HG03460 (cell line): ENCODE data around the gene DAB2IP.

Experiments used
- ATAC-seq: cut with Tn5 transposase; IDR thresholded peaks from one replicate; pipeline ENCODE4 v1.9.1; 2021; ENCODE audit not compliant: unreplicated experiment

The DAB2IP gene

DNA sequence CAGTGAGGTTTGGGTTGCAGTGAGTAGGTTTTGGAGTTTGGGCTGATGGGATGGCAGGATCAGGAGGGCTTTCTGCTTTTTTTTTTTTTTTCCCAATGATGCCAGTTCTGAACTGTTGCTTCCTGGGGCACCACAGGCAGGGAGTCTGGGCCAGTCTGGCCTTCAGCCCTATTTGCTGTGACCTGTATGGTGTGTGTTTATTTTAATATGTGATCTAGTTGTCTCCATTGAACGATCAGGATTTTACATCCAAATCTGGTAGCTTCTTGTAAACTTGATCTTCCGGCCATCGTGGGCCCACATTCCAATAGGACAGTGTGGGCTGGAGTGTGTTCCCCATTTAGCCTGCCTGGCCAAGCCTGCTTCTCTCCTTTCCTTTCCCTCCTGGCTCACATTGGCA lies 25.8 kb upstream of the DAB2IP start:
- no peak for ATAC-seq

DNA sequence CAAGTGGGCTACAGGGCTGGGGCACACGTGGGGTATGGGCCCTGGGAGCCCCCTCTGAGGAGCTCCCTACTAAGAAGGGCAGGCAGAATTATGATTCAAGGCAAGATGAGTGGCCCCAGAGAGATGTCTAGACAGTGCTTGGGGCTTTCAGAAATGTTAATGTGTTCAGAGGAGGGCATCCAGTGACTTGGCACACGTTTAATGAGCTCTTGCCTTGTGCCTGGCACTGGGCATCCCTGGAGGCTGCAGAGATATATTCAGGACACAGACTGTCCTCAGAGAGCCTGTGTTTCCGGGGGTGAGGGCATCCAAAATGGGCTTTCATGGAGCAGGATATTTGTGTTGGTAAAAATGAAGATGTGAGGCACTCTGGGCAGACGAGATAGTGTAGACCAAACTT lies 25.4 kb upstream of the DAB2IP start:
- no peak for ATAC-seq

DNA sequence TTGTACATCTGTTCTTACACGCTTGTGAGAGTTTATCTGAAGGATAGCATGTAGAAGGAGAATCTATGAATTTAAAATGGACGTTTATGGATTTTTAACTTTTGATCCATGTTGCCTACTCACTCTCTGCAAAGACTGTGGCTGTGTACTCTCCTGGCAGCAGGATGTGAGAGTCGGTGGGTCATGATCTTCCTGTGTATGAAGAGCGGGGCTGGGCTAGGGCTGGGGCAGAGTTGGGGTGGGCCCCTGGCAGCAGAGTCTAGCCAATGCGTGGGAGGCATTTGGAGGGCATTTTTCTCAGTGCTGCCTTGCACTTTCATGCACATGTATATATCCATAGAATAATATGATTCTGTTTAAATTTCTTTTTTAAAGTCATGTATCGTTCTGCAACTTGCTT lies 24.0 kb upstream of the DAB2IP start:
- no peak for ATAC-seq

GRCh38 chr9:121628401-121628800 lies 23.0 kb upstream of the DAB2IP start:
- ATAC-seq, result no peak

DNA sequence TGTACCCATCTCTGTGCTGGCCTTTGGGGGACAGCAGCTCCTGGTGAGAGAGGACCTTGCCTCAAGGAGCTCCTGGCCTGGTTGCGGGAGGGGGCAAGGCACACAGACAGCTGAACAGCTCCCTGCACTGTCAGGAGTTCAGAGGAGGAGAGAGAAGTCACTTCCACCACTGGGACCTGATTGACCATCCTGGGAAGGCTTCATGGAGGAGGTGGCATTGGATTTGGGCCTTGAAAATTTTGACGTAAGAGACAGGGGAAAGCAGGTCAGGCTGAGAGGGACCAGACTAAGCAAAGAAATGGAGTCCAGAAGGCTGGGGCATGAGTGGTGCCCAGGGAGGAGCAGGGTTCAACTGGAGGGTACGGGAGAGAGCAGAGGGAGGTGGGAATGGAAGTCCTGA lies 20.3 kb upstream of the DAB2IP start:
- no peak for ATAC-seq

DNA sequence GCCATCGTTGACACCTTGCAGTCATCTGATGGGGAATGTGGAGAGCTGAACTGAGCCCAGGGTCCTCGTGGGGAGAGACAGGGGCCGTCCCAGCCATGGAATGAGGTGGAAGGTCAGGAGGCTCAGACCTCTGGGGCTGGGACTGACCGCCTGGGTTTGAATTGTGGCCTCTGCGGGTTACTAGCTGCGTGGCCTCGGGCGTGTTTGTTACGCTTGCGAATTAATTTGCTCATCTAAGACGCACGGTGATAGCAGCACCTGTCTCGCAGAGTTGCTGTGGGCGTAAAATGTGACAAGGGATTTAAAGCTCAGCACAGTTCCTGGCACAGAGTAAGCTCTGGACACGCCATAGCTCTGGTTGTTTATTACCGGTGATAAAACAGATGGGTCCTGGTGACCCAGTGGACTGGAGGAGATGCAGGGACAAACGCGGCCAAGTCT lies 19.4 kb upstream of the DAB2IP start:
- ATAC-seq, result no peak

DNA sequence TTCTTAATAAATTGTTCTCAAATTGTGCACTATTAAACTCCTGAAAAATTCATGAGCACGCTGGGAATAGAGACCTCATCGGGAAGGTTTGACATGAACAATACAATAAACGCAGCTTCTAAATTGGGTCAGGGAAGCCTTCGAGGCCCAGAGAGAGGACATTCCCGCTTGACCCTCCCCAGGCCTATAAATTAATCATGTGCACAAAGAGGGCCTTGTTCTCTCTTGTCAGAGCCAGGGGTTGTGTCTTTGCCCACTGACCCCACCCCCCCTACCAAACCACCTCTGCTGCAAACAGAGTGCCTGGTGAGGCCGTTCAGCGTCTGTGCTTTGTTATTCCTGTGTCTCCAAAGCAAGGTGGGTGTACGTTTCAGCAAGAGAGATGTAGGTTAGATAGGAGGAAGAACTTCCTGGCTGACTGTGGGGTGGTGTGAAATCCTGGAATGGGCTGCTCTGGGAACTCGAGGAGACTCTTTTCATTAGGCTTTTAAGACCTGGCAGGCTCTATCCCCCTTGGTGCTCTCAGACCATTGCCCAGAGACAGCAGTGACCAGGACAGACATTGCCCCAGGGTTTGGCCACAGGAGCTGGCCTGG lies 18.2 kb upstream of the DAB2IP start:
- ATAC-seq, result no peak

DNA sequence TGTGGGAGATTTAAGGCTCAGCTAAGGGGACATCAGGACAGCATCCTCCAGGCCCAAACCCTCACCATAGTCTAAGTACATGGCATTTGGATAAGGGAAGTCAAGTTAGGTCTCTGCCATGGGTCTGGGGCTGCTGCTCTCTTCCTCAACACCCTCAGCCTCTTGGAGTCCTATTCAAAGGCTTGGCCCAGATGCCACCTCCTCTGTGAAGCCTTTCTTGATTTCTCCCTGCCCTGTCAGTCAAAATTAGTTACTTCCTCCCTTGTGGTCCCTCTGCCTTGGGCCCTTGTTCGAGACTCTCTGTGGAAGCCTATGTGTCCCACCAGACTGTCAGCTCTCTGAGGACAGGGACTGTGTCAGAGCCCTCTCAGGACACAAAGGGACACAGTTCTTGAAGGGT lies 17.7 kb upstream of the DAB2IP start:
- ATAC-seq, result no peak

GRCh38 chr9:121634329-121635261 lies 16.8 kb upstream of the DAB2IP start:
- ATAC-seq, result no peak

- ATAC-seq, result no peak
Observed at GRCh38 chr9:121635300-121635876, 16.0 kb upstream of the DAB2IP start.

DNA sequence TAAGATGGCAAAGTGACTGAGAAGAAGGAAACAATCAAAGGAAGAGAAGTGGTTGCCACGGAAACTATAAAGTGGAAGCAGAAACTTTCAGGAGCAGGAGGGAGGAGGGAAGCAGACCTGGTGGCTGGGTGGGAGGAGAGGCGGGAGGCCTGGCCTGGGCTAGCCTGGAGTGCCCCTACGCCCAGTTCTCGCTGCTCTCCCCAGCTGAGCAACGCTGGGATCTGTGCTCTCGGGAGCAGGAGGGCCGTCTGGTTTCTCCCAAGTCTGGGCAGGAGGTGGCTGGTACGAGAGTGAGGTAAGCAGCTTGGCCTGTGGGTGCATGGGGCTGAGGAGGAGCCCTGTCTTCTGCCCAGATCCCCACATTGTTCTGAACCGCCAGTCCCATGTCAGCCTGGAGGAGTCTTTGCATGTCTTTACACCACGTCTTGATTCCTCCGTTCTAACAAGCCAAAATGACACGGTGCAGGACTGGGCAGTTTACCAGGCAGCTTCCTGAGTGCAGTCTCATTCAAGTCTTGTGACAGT lies 15.0 kb upstream of the DAB2IP start:
- no peak for ATAC-seq

DNA sequence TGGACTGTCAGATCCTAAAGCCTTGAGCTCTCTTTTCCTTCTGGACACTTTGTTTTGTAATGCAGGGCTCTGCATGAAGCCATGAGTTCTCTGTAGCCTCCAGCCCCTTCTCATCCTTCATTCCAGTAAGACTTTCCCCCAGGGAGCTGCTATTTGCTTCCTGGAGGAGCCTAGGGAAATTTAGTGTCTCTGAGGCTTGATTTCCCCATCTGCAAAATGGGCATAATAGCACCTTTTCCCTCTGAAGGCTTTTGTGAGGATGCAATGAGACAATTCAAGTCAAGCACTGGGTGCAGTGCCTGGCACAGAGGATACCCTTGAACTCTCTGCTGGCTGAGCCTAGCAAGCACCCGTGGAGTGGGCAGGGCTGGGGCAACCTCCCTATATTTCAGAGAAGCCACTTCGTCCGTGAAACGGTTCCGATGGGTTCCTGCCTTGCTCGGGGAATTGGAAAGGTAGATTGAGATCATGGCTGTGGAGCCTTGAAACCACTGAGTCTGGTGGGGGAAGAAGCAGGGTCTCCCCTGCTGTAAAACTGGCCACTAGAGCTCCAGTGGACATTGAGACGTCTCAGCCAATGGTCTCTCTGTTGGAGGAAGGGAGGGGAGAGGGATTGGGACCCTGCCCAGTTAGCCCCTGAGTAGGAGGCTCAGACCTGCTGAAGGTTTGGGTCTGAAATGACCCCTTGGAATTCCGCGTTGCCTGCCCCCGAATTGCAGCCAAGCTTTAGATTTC lies 14.3 kb upstream of the DAB2IP start:
- ATAC-seq, result no peak

DNA sequence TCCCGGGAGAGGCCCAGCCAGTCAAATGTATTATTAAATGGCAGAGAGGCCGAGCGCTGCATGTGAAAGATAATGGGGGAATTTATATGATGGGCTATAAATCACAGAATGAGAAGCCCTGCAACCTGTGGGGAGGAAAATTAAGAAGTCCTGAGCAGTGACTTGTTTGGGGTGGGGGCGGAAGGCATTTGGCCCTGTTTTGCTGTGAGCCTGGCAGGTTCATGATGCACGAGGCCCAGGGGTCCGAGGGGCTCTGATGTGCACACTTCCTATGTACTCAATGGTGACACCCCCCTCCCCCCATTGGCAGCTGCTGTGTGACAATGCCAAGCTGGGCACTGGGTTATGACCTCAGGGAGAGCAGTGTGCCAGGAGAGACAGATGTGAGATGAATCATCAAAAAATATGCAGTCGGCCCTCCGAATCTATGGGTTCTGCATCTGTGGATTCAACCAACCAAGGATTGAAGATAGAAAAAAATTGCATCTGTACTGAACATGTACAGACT lies 13.7 kb upstream of the DAB2IP start:
- ATAC-seq, result no peak

GRCh38 chr9:121638399-121638798 lies 13.0 kb upstream of the DAB2IP start:
- ATAC-seq, result no peak

GRCh38 chr9:121638901-121639592 lies 12.4 kb upstream of the DAB2IP start:
- no peak for ATAC-seq

- ATAC-seq, result no peak
Observed at GRCh38 chr9:121639619-121640018, 11.8 kb upstream of the DAB2IP start.

- no peak for ATAC-seq
Observed at GRCh38 chr9:121640076-121640475, 11.4 kb upstream of the DAB2IP start.

- ATAC-seq, result no peak
Observed at GRCh38 chr9:121640491-121641223, 10.8 kb upstream of the DAB2IP start.

- ATAC-seq, result no peak
Observed at GRCh38 chr9:121641224-121641611, 10.2 kb upstream of the DAB2IP start.

DNA sequence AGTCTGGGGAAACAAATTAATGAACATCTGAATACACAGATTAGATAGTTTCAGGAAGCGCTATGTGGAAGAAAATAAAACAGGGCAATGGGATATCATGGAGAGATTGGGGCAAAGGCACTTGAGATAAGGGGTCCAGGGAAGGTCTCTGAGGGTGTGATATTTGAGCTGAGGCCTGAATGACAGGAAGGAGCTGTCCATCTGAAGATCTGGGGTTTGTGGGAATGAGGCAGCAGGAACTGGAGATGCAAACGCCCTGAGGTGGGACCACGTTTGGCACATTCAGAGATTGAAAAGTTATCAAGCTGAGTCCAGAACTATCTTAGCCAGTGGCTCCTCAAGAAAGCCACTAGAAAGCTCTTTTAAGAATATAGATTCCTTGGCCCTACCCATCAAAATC lies 8.7 kb upstream of the DAB2IP start:
- no peak for ATAC-seq
